LoVo (cell line): ENCODE results near the gene DIAPH1.

Experiments
- DNase-seq: peaks from one replicate; pipeline ENCODE4 v3.0.0-alpha.2; 2016; ENCODE audit warnings: low spot score

The DIAPH1 gene

GRCh38 chr5:141519605-141520565 is 98.9 kb downstream of the DIAPH1 start:
- no peak for DNase-seq

GRCh38 chr5:141518618-141519015 is 100.2 kb downstream of the DIAPH1 start:
- no peak for DNase-seq

GRCh38 chr5:141517880-141518617 is 100.8 kb downstream of the DIAPH1 start:
- DNase-seq: no peak

- no peak for DNase-seq
Observed at GRCh38 chr5:141517312-141517711, 101.5 kb downstream of the DIAPH1 start.

- DNase-seq: no peak
Observed at GRCh38 chr5:141516672-141517025, 102.2 kb downstream of the DIAPH1 start.

- DNase-seq: no peak
Observed at GRCh38 chr5:141515946-141516671, 102.7 kb downstream of the DIAPH1 start.

- no peak for DNase-seq
Observed at GRCh38 chr5:141515141-141515540, 103.7 kb downstream of the DIAPH1 start.

GRCh38 chr5:141514330-141515133 is 104.3 kb downstream of the DIAPH1 start:
- DNase-seq: no peak

- no peak for DNase-seq
Observed at GRCh38 chr5:141513627-141514329, 105.0 kb downstream of the DIAPH1 start.

- DNase-seq: no peak
Observed at GRCh38 chr5:141512911-141513626, 105.7 kb downstream of the DIAPH1 start.

- no peak for DNase-seq
Observed at GRCh38 chr5:141512390-141512910, 106.3 kb downstream of the DIAPH1 start.

- no peak for DNase-seq
Observed at GRCh38 chr5:141511771-141512325, 107.0 kb downstream of the DIAPH1 start.

- DNase-seq: no peak
Observed at GRCh38 chr5:141510850-141511601, 107.8 kb downstream of the DIAPH1 start.

- DNase-seq: no peak
Observed at GRCh38 chr5:141510160-141510559, 108.6 kb downstream of the DIAPH1 start.

GRCh38 chr5:141508798-141509611 is 109.8 kb downstream of the DIAPH1 start:
- no peak for DNase-seq

- no peak for DNase-seq
Observed at GRCh38 chr5:141508440-141508797, 110.4 kb downstream of the DIAPH1 start.

- no peak for DNase-seq
Observed at GRCh38 chr5:141507387-141508091, 111.3 kb downstream of the DIAPH1 start.
